SK-MEL-5 (cell line): ENCODE results near the gene ARPC1B. TPM values are rescaled to one million over a fixed set of nuclear protein-coding genes. Genes with fewer than 3 reads are reported as not detected.
A peak's percentile ranks its signal among the peaks of the same experiment; 100 is the strongest.
"Not testable (repeated sequence)": the region's sequence is repeated elsewhere in the genome, so short reads cannot be mapped to it uniquely, and the experiment has no call there.

Experiments used
- DNase-seq: peaks from one replicate; pipeline ENCODE4 v3.0.0-alpha.2; 2016; ENCODE audit warnings: low read depth, low spot score
- in situ Hi-C: cut with HindIII; loops from 2 replicates; pipeline ENCODE4 v1.10.0; 2016; ENCODE audit warnings: low sequenced_read_pairs, high pct_unique_total_duplicates, low pct_unique_long_range_greater_than_20kb
- polyA plus RNA-seq, 2 experiments: library from polyadenylated mRNA; depleted of rRNA; stranded (reverse); fragments of >200 nt; gene quantifications; 2 replicates each; pipeline ENCODE4 v1.2.3, GENCODE V29; 2015
- total RNA-seq: library from RNA; depleted of rRNA; stranded (reverse); fragments of >200 nt; shearing (Covaris generic); gene quantifications from 2 replicates; pipeline ENCODE4 v1.2.3, GENCODE V29; 2014; rRNA removed

ARPC1B gene
- total RNA-seq = 1,635 and 1,714 TPM in 2 replicates
- polyA plus RNA-seq (2015; cell fraction: cytosol; rRNA removed) = 1,538 and 1,727 TPM in 2 replicates
- 452 and 485 TPM in 2 replicates for polyA plus RNA-seq (2015; cell fraction: nucleus; rRNA removed)

- peak; percentile 88 for DNase-seq
- in situ Hi-C loops = no loop called here
These were observed at the start of gene ARPC1B for GRCh38 chr7:99374111-99375064. Gene ARPC1B (plus strand): TSS chr7:99374730. CDS start chr7:99385715, 10,985 bp downstream.

GRCh38 chr7:99325001-99325493 lies 49.5 kb upstream of the ARPC1B start:
- in situ Hi-C loops = no loop called here
- DNase-seq = no peak

GRCh38 chr7:99325592-99326407 lies 48.7 kb upstream of the ARPC1B start, which contains the start of gene ARPC1A:
Gene ARPC1A (plus strand): TSS chr7:99325898. CDS start chr7:99333354, 7,456 bp downstream.
- in situ Hi-C loops = no loop called here
- peak; percentile 96 for DNase-seq

GRCh38 chr7:99326408-99326782 lies 48.1 kb upstream of the ARPC1B start:
- DNase-seq = no peak
- in situ Hi-C loops = no loop called here

- DNase-seq, in situ Hi-C loops: not testable (repeated sequence)
These were observed 44.1 kb upstream of the ARPC1B start for GRCh38 chr7:99330314-99330961.

GRCh38 chr7:99331002-99331401 lies 43.5 kb upstream of the ARPC1B start:
- in situ Hi-C loops = no loop called here
- no peak for DNase-seq

GRCh38 chr7:99339595-99339994 lies 34.9 kb upstream of the ARPC1B start:
- in situ Hi-C loops = no loop called here
- no peak for DNase-seq

GRCh38 chr7:99340659-99341058 lies 33.9 kb upstream of the ARPC1B start:
- in situ Hi-C loops = no loop called here
- no peak for DNase-seq

GRCh38 chr7:99344061-99344647 lies 30.4 kb upstream of the ARPC1B start:
- in situ Hi-C loops = no loop called here
- DNase-seq = no peak

- in situ Hi-C loops, DNase-seq: not testable (repeated sequence)
These were observed 23.9 kb upstream of the ARPC1B start for GRCh38 chr7:99350641-99351040.

GRCh38 chr7:99352247-99352646 lies 22.3 kb upstream of the ARPC1B start:
- no peak for DNase-seq
- in situ Hi-C loops = no loop called here

GRCh38 chr7:99355098-99355497 lies 19.4 kb upstream of the ARPC1B start:
- in situ Hi-C loops = no loop called here
- DNase-seq = no peak

- DNase-seq = peak; percentile 100
- in situ Hi-C loops = no loop called here
These were observed 16.6 kb upstream of the ARPC1B start for GRCh38 chr7:99357701-99358490.

GRCh38 chr7:99358521-99358920 lies 16.0 kb upstream of the ARPC1B start:
- in situ Hi-C loops, DNase-seq: not testable (repeated sequence)

GRCh38 chr7:99359465-99360154 lies 14.9 kb upstream of the ARPC1B start:
- no peak for DNase-seq
- in situ Hi-C loops = no loop called here

GRCh38 chr7:99362801-99363200 lies 11.7 kb upstream of the ARPC1B start:
- in situ Hi-C loops = no loop called here
- no peak for DNase-seq
